Esophagus mucosa (tissue), 1 donor: ENCODE results near the gene PDZD2. TPM values are rescaled to one million over a fixed set of nuclear protein-coding genes. Genes with fewer than 3 reads are reported as not detected.
"Not testable (repeated sequence)": the region's sequence is repeated elsewhere in the genome, so short reads cannot be mapped to it uniquely, and the experiment has no call there.

ENCODE experiments used
- ATAC-seq: fragments of 200-7000 bp; cut with Tn5 transposase; one replicate; pipeline ENCODE4 v1.9.1; 2020
- total RNA-seq: library from RNA; stranded (reverse); gene quantifications from one replicate; pipeline ENCODE4 v1.2.4, GENCODE V29; 2023
- donor health status: DM: yes; HTN: yes; CAD: no.

PDZD2 gene
- total RNA-seq, 1 donor from 2014 or later, result 20.8 TPM

GRCh38 chr5:31692561-31693221 is 53.8 kb downstream of the PDZD2 start:
- ATAC-seq, result no peak

GRCh38 chr5:31698673-31699072 is 59.7 kb downstream of the PDZD2 start:
- peak; percentile 53 for ATAC-seq

- no peak for ATAC-seq
Measured at GRCh38 chr5:31701642-31702299, 62.8 kb downstream of the PDZD2 start.

GRCh38 chr5:31702712-31703111 is 63.8 kb downstream of the PDZD2 start:
- no peak for ATAC-seq

- no peak for ATAC-seq
Measured at GRCh38 chr5:31703757-31704156, 64.8 kb downstream of the PDZD2 start.

GRCh38 chr5:31706186-31706585 is 67.3 kb downstream of the PDZD2 start:
- peak; percentile 90 for ATAC-seq

- peak; percentile 92 for ATAC-seq
Measured at GRCh38 chr5:31707329-31707728, 68.4 kb downstream of the PDZD2 start.

GRCh38 chr5:31708089-31708488 is 69.2 kb downstream of the PDZD2 start:
- ATAC-seq, result no peak

GRCh38 chr5:31711363-31711762 is 72.4 kb downstream of the PDZD2 start:
- ATAC-seq, result no peak

- no peak for ATAC-seq
Measured at GRCh38 chr5:31711935-31712592, 73.1 kb downstream of the PDZD2 start.

GRCh38 chr5:31717561-31717960 is 78.6 kb downstream of the PDZD2 start:
- no peak for ATAC-seq

- ATAC-seq, result no peak
Measured at GRCh38 chr5:31720004-31720403, 81.1 kb downstream of the PDZD2 start.

- ATAC-seq, result no peak
Measured at GRCh38 chr5:31720811-31721345, 81.9 kb downstream of the PDZD2 start.

- ATAC-seq, result no peak
Measured at GRCh38 chr5:31722111-31722510, 83.2 kb downstream of the PDZD2 start.

- no peak for ATAC-seq
Measured at GRCh38 chr5:31725996-31726395, 87.1 kb downstream of the PDZD2 start.

- ATAC-seq, result no peak
Measured at GRCh38 chr5:31726952-31727351, 88.0 kb downstream of the PDZD2 start.

GRCh38 chr5:31728039-31728438 is 89.1 kb downstream of the PDZD2 start:
- ATAC-seq, result no peak

- not testable (repeated sequence) for ATAC-seq
Measured at GRCh38 chr5:31728806-31729205, 89.9 kb downstream of the PDZD2 start.

- ATAC-seq, result no peak
Measured at GRCh38 chr5:31730139-31730538, 91.2 kb downstream of the PDZD2 start.

GRCh38 chr5:31731016-31731415 is 92.1 kb downstream of the PDZD2 start:
- no peak for ATAC-seq

GRCh38 chr5:31731710-31732301 is 92.9 kb downstream of the PDZD2 start:
- no peak for ATAC-seq

GRCh38 chr5:31732821-31733220 is 93.9 kb downstream of the PDZD2 start:
- ATAC-seq, result not testable (repeated sequence)

- no peak for ATAC-seq
Measured at GRCh38 chr5:31733371-31733770, 94.4 kb downstream of the PDZD2 start.
